ENCODE results near the gene CRACR2B.

Gene CRACR2B

DNA sequence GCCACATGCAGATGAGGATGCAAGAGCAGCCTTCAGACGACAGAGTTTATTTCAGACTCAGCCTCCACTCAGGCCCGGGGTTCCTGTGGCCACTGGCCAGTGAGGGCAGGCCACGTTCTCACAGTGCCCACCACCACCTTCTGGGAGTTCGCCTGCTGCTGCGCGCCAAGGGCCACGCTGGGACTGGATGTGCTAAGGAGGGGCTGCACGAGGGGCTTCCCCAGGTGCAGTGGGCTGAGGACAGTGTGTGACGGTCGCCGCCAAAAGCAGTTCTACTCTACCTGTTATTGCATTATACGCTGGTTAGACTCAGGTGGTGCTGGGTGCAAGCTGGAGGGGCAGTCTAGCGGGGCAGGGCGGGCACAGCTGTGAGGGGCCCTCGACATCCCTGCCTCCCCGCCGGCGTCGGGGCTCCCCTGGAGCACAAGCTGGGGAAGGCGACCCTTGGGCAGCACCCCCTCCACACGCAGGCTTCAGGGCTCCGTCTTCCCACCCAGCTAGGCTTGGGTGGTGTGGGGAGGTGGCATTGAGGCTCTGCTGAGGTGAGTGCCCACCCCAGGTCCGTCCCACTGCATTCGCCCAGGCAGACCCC, 40.5 kb upstream of the CRACR2B start:
- Histone ChIP-seq H3K9ac (ENCODE audit: low read length) (no peak overlapping the region), H3K4me3 (ENCODE audit: insufficient read depth, low read length, poor library complexity, severe bottlenecking) (no peak overlapping the region), H3K9me3 (ENCODE audit: insufficient read depth, low read length) (no peaks in the 10 kb centered on the region), H3K36me3 (ENCODE audit: low read length) (no peaks in the 10 kb centered on the region), H3F3A (ENCODE audit: insufficient read depth) (peaks cover 6% of the 10 kb centered on the region; the same call in 1 of the 2 replicates), H4K20me1 (ENCODE audit: low read depth, low read length) (no peaks in the 10 kb centered on the region), H3K79me2 (ENCODE audit: insufficient read depth, low read length) (no peaks in the 10 kb centered on the region), H3K9me2 (replicated peaks; ENCODE audit: insufficient read depth, low read length) (no peaks in the 10 kb centered on the region), H3K4me2 (ENCODE audit: low read depth, low read length, poor library complexity, severe bottlenecking) (no peak overlapping the region), H3K27me3 (ENCODE audit: low read length) (no peaks in the 10 kb centered on the region), H3K27ac (ENCODE audit: low read depth, low read length) (no peak overlapping the region), H2AFZ (ENCODE audit: low read depth, low read length, severe bottlenecking) (no peak overlapping the region)
- TF ChIP-seq, protein P1, sequence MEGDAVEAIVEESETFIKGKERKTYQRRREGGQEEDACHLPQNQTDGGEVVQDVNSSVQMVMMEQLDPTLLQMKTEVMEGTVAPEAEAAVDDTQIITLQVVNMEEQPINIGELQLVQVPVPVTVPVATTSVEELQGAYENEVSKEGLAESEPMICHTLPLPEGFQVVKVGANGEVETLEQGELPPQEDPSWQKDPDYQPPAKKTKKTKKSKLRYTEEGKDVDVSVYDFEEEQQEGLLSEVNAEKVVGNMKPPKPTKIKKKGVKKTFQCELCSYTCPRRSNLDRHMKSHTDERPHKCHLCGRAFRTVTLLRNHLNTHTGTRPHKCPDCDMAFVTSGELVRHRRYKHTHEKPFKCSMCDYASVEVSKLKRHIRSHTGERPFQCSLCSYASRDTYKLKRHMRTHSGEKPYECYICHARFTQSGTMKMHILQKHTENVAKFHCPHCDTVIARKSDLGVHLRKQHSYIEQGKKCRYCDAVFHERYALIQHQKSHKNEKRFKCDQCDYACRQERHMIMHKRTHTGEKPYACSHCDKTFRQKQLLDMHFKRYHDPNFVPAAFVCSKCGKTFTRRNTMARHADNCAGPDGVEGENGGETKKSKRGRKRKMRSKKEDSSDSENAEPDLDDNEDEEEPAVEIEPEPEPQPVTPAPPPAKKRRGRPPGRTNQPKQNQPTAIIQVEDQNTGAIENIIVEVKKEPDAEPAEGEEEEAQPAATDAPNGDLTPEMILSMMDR (IDR thresholded peaks at IDR 0.05; ENCODE audit: insufficient read depth, low read length, poor library complexity, severe bottlenecking), result no peak
- TF ChIP-seq EZH2phosphoT487 (conservative IDR thresholded peaks at IDR 0.05; ENCODE audit: low read length), result no peak

DNA sequence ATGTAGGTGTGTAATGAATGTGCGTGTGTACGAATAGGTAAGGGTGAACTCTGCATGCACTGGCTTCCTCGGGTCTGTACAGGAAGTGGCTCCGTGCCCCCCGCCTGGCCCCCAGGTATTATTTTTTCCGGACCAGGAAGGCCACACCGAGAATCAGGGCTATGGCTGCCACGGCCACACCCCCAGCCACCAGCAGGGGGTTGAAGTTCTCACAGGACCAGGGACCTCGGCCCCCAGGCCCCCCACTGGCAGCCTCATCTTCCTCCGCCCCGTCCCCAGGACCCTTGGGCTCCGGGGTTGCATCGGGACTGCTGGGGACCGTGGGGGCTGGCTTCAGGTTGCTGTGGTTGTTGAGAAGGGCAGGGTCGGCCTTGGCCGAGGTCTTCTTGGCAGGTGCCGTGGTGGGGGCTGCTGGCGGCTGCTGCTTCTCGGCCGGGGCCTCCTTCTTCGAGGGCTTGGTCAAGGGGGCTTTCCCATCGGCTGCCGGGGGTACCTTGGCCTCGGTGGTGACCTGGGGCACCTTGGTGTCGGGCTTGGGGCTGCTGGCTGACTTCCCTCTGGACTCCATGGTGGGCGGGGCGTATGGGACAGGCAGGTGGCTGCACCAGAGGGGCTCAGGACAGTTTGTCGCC, 39.6 kb upstream of the CRACR2B start:
- H3K9ac ChIP-seq (ENCODE audit: low read length), result no peak overlapping the region
- H3F3A ChIP-seq (ENCODE audit: insufficient read depth), result peaks cover 6% of the 10 kb centered on the region; the same call in 1 of the 2 replicates
- no peaks in the 10 kb centered on the region for H3K9me2 ChIP-seq (replicated peaks; ENCODE audit: insufficient read depth, low read length)
- no peaks in the 10 kb centered on the region for H3K27me3 ChIP-seq (ENCODE audit: low read length)
- no peak overlapping the region for H3K4me2 ChIP-seq (ENCODE audit: low read depth, low read length, poor library complexity, severe bottlenecking)
- H3K27ac ChIP-seq (ENCODE audit: low read depth, low read length), result no peak overlapping the region
- H3K9me3 ChIP-seq (ENCODE audit: insufficient read depth, low read length), result no peaks in the 10 kb centered on the region
- no peaks in the 10 kb centered on the region for H4K20me1 ChIP-seq (ENCODE audit: low read depth, low read length)
- no peak for TF ChIP-seq EZH2phosphoT487 (conservative IDR thresholded peaks at IDR 0.05; ENCODE audit: low read length)
- TF ChIP-seq, protein P1 (IDR thresholded peaks at IDR 0.05; ENCODE audit: insufficient read depth, low read length, poor library complexity, severe bottlenecking), result peak; percentile 16
- no peaks in the 10 kb centered on the region for H3K36me3 ChIP-seq (ENCODE audit: low read length)
- H3K79me2 ChIP-seq (ENCODE audit: insufficient read depth, low read length), result no peaks in the 10 kb centered on the region
- H2AFZ ChIP-seq (ENCODE audit: low read depth, low read length, severe bottlenecking), result no peak overlapping the region
- no peak overlapping the region for H3K4me3 ChIP-seq (ENCODE audit: insufficient read depth, low read length, poor library complexity, severe bottlenecking)

DNA sequence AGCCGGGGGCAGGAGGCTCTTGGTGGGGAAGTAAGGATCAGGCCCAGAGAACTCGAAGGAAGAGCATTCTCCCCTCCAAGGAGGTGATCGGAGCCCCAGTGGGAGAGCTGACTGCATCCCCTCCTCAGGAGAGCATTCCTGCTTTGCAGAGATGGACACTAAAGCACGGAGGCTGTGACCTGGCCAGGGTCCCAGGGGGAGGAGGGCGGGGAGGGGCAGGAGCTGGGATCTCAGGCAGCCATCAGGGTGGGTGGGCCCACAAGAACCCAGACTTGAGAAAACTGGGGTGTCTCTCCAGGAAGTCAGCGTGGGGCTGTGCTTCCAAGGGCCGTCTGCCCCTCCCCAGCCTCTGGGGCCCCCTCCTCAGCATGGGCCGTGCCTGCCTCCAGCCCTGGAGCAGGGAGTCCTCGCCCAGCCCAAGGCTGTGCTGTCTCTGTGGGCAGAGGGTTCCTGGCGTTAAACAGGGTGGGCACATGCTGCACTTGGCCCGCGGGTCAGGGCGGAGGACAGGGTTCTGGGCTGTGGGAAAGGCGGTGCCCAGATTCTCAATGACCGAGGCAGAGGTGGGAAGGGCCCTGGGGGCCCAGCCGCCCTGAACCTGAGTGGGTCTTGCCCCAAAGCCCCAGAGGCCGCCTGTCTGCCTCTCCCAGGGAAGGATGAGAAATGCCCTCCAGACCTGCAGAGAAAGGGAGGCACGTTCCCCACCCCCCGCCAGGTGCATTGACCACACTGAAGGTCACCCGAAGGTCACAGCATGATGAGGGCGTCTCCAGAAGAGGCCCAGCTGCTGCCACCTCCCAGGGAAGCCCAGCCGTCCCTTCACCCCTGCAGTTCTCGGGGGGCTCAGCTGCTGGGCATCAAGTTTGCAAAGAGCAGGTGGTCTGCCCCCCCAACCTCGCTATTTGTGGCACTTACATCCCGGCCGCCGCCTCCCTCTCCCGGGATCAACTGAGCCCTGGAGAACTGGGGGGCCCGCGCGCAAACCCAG, 38.5 kb upstream of the CRACR2B start:
- TF ChIP-seq EZH2phosphoT487 (conservative IDR thresholded peaks at IDR 0.05; ENCODE audit: low read length), result no peak
- TF ChIP-seq, protein P1 (IDR thresholded peaks at IDR 0.05; ENCODE audit: insufficient read depth, low read length, poor library complexity, severe bottlenecking), result no peak
- H3K27me3 ChIP-seq (ENCODE audit: low read length), result no peaks in the 10 kb centered on the region
- peak overlapping the region; percentile 47 for H3K9ac ChIP-seq (ENCODE audit: low read length)
- H2AFZ ChIP-seq (ENCODE audit: low read depth, low read length, severe bottlenecking), result no peak overlapping the region
- peak overlapping the region; percentile 54 for H3K4me2 ChIP-seq (ENCODE audit: low read depth, low read length, poor library complexity, severe bottlenecking)
- no peaks in the 10 kb centered on the region for H3K9me2 ChIP-seq (replicated peaks; ENCODE audit: insufficient read depth, low read length)
- H4K20me1 ChIP-seq (ENCODE audit: low read depth, low read length), result no peaks in the 10 kb centered on the region
- peak overlapping the region; percentile 49 for H3K4me3 ChIP-seq (ENCODE audit: insufficient read depth, low read length, poor library complexity, severe bottlenecking)
- peaks cover 6% of the 10 kb centered on the region; the same call in 1 of the 2 replicates for H3F3A ChIP-seq (ENCODE audit: insufficient read depth)
- no peak overlapping the region for H3K27ac ChIP-seq (ENCODE audit: low read depth, low read length)
- H3K9me3 ChIP-seq (ENCODE audit: insufficient read depth, low read length), result no peaks in the 10 kb centered on the region
- H3K79me2 ChIP-seq (ENCODE audit: insufficient read depth, low read length), result no peaks in the 10 kb centered on the region
- H3K36me3 ChIP-seq (ENCODE audit: low read length), result no peaks in the 10 kb centered on the region
